Ovary (tissue), 9 donors: ENCODE data around the gene CRHBP. TPM values are rescaled to one million over a fixed set of nuclear protein-coding genes. Genes with fewer than 3 reads are reported as not detected.

ENCODE experiments used
- DNase-seq, 5 donors: peaks; one replicate each; pipeline ENCODE4 v3.0.0-alpha.2; 2019 to 2020
- H3K27ac ChIP-seq, 2 donors: fragments of 200-600 bp; one replicate each; pipeline versions ENCODE4 v1.5.1 to v1.8.0; 2019 to 2022
- H3K27me3 ChIP-seq: fragments of 200-600 bp; one replicate; pipeline ENCODE4 v1.8.0; 2022
- H3K36me3 ChIP-seq: fragments of 200-600 bp; sonication (generic); one replicate; pipeline ENCODE4 v1.5.1; 2019
- H3K4me1 ChIP-seq: one replicate; pipeline ENCODE4 v1.8.1; 2013; ENCODE audit warnings: mild to moderate bottlenecking, moderate library complexity; ENCODE audit not compliant: insufficient read depth
- H3K4me3 ChIP-seq: fragments of 200-600 bp; sonication (generic); one replicate; pipeline ENCODE4 v1.5.1; 2017
- H3K9me3 ChIP-seq, 2 donors: fragments of 200-600 bp in 1 of 2; sonication (generic) in 1 of 2; one replicate each; pipeline versions ENCODE4 v1.5.1 to v1.8.1; 2013 to 2019; ENCODE audit warnings: mild to moderate bottlenecking in 1 of 2, moderate library complexity in 1 of 2
- EP300 ChIP-seq: sonication (generic); formaldehyde crosslinking; IDR thresholded peaks from one replicate; pipeline ENCODE4 v1.6.1; 2017; ENCODE audit warnings: antibody characterized with exemption
- POLR2A ChIP-seq: fragments of 450-650 bp; IDR thresholded peaks from one replicate; pipeline ENCODE4 v1.6.1; 2017; ENCODE audit warnings: antibody characterized with exemption, mild to moderate bottlenecking, moderate library complexity
- WGBS, 3 donors: extraction: QIAGEN DNeasy Blood & Tissue Kit in 1 of 3; methylation state at CpG; one replicate each; pipeline versions ENCODE4 v1.1.5 to v1.1.7; 2013 to 2017; 5-methylcytosine and 5-hydroxymethylcytosine counted together
- intact Hi-C, 4 donors: fragments of 100-400 bp; cut with DNase I; formaldehyde crosslinking; loops; one replicate each; pipeline versions ENCODE4 v1.11.0 to v1.15.1; 2022 to 2023
- polyA plus RNA-seq, 2 donors: library from polyadenylated mRNA; stranded (reverse); fragments of 200-250 nt in 1 of 2; fragments of 350-450 nt in 1 of 2; fragmentation: Illumina TruSeq in 1 of 2; extraction: RNeasy Lipid Tissue Mini Kit (QIAGEN cat#74804) in 1 of 2; gene quantifications; one replicate each; pipeline ENCODE4 v1.2.3, GENCODE V29; 2013 to 2014
- small RNA-seq: library from RNA; depleted of rRNA; stranded (forward); fragments of <200 nt; gene quantifications from one replicate; pipeline ENCODE3, GENCODE V24; 2016
- total RNA-seq, 7 donors: library from RNA; depleted of rRNA in 2 of 7; stranded (reverse); fragments of >200 nt in 2 of 7; fragmentation: NEBNext Ultra II Directional in 3 of 7; extraction: Animal tissue kit (Norgen Biotek cat#: 25700) in 3 of 7; gene quantifications; one replicate each; pipeline versions ENCODE4 v1.1.0 to v1.2.4, GENCODE V29; 2016 to 2023
- TF ChIP-seq, protein P1 (sequence below), 3 donors: fragments of 450-650 bp in 2 of 3; fragments of 200-600 bp in 1 of 3; IDR thresholded peaks; one replicate each; pipeline versions ENCODE4 v1.5.1 to v1.8.0; 2016 to 2022; ENCODE audit warnings: antibody characterized with exemption in 3 of 3, mild to moderate bottlenecking in 1 of 3
- donor health status: DM: no; HTN: no; CAD: no; lungs with moderate emphysema.
- donor health status: DM: no; HTN: no; CAD: no.
- donor health status: Bipolar disorder and iron deficiency.
- donor health status: DM: yes; HTN: yes; CAD: no.
- donor health status: DM: no; HTN: no; CAD: no.
- donor health status: DM: yes; HTN: yes; CAD: no.

The CRHBP gene
- total and polyA plus RNA-seq, 9 donors = 0.18 to 6.4 (median 2.4) TPM

DNA sequence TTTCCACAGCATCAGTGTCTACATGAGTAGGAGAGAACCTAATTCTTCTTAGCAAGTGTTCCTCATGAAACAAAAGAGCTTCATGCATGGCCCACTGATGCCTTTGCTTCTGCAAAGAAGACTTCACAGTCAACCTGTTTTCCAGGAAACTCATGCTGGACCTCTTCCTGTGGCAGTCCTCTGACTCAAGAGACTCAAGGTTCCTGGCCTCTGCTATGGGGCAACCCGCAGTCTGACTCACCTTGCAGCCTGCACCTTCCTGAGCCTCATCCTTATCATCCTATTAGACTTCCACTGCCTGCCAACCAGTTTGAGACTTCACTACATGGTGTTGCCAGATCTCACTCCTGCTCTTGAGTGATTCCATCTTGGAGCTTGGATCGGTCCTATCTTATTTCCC lies 59.8 kb downstream of the CRHBP start:
- intact Hi-C loops = no loop called here
- Histone ChIP-seq H3K4me3 (no peak overlapping the region), H3K27me3 (no peaks in the 10 kb centered on the region), H3K4me1 (no peaks in the 10 kb centered on the region), H3K36me3 (no peaks in the 10 kb centered on the region), H3K27ac (no peak overlapping the region), H3K9me3 (no peaks in the 10 kb centered on the region)
- WGBS, 3 donors = 82 to 88% (median 85%) methylated on average over 2 of the region's 2 CpGs
- no peak for TF ChIP-seq POLR2A
- TF ChIP-seq, protein P1, sequence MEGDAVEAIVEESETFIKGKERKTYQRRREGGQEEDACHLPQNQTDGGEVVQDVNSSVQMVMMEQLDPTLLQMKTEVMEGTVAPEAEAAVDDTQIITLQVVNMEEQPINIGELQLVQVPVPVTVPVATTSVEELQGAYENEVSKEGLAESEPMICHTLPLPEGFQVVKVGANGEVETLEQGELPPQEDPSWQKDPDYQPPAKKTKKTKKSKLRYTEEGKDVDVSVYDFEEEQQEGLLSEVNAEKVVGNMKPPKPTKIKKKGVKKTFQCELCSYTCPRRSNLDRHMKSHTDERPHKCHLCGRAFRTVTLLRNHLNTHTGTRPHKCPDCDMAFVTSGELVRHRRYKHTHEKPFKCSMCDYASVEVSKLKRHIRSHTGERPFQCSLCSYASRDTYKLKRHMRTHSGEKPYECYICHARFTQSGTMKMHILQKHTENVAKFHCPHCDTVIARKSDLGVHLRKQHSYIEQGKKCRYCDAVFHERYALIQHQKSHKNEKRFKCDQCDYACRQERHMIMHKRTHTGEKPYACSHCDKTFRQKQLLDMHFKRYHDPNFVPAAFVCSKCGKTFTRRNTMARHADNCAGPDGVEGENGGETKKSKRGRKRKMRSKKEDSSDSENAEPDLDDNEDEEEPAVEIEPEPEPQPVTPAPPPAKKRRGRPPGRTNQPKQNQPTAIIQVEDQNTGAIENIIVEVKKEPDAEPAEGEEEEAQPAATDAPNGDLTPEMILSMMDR (IDR thresholded peaks at IDR 0.05) = no peak
- no peak for TF ChIP-seq EP300
- DNase-seq = no peak

DNA sequence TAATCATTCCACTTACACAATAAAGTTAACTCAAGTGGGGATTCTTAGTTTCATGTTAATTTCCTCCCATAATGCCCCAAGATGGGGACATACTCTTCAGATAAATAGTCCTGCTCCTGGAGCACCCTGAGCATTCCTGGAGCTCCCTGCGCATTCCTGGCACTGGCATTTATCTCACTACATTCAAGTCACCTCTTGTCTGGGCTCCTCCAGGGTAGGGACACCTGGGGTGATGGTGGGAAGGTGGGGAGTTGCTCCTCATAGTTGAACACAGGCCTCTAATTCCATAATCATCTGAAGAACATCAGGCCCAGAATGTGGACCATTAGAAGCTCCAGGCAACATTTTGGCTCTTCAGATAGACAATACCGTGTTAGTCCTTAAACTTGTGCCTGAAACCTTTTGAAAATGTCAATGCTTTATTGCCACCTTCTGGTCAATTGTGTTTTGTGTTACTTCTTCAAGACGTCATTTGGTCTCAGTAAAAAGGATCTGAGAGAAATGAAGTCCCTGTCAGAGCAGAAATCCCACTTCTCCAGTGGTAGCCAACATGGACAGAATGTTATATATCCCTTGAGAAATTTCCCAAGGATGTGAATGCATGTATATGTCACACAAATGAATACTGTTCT lies 63.2 kb downstream of the CRHBP start:
- no peaks in the 10 kb centered on the region for H3K4me1 ChIP-seq
- WGBS, 3 donors = 26 to 31% (median 31%) methylated on average over 3 of the region's 3 CpGs
- TF ChIP-seq, protein P1 (IDR thresholded peaks at IDR 0.05) = no peak
- no peak for TF ChIP-seq EP300
- TF ChIP-seq POLR2A = no peak
- H3K27me3 ChIP-seq = no peaks in the 10 kb centered on the region
- no peak for DNase-seq
- no peak overlapping the region for H3K27ac ChIP-seq
- no peaks in the 10 kb centered on the region for H3K36me3 ChIP-seq
- H3K9me3 ChIP-seq = no peaks in the 10 kb centered on the region
- intact Hi-C loops = no loop called here
- H3K4me3 ChIP-seq = no peak overlapping the region

DNA sequence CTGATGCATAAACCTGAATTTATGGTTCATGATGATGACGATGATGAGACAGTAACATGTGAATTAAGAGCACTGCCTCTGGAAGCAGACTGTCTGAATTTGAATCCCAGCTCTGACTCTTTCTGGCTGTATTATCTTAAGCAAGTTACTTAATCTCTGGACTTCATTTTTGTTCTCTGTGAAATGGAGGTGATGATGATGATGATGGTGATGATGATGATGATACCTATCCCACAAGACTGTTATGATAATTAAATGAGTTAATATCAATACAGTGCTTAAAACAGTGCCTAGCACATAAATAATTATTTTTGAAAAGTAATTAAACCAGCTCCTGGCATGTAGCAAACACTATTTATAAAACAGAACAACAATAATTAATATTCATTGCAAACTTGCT lies 64.1 kb downstream of the CRHBP start:
- no peak overlapping the region for H3K27ac ChIP-seq
- H3K4me3 ChIP-seq = no peak overlapping the region
- no peaks in the 10 kb centered on the region for H3K36me3 ChIP-seq
- no peaks in the 10 kb centered on the region for H3K27me3 ChIP-seq
- intact Hi-C loops = no loop called here
- H3K4me1 ChIP-seq = no peaks in the 10 kb centered on the region
- H3K9me3 ChIP-seq = no peaks in the 10 kb centered on the region
- WGBS, 3 donors = 78 to 80% (median 79%) methylated on average over 1 of the region's 1 CpG
- DNase-seq = no peak
- TF ChIP-seq EP300 = no peak
- no peak for TF ChIP-seq POLR2A
- TF ChIP-seq, protein P1 (IDR thresholded peaks at IDR 0.05) = no peak

DNA sequence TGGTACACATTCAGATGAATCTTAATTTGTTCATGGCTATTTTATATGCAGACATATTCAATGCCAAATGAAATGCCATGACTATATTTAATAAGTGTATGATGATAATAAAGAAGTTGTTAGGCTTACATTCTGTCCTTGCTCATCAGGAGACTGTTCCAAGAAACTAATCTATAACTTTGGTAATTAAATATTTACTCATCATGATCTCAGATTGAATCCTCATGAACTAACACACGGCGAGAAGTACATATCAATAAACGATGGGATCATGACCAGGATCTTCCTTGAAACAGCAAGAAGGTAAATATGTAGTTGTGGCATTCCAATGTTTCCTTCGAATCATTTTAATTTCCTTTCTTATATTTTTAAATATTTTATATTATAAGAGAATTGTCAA lies 64.8 kb downstream of the CRHBP start:
- intact Hi-C loops = no loop called here
- H3K9me3 ChIP-seq = no peaks in the 10 kb centered on the region
- no peaks in the 10 kb centered on the region for H3K36me3 ChIP-seq
- 69 to 77% (median 71%) methylated on average over 4 of the region's 4 CpGs for WGBS, 3 donors
- H3K4me1 ChIP-seq = no peaks in the 10 kb centered on the region
- no peak overlapping the region for H3K27ac ChIP-seq
- no peak for DNase-seq
- TF ChIP-seq EP300 = no peak
- TF ChIP-seq, protein P1 (IDR thresholded peaks at IDR 0.05) = no peak
- no peak for TF ChIP-seq POLR2A
- H3K4me3 ChIP-seq = no peak overlapping the region
- H3K27me3 ChIP-seq = no peaks in the 10 kb centered on the region

Small RNA genes within 50 kb of the gene (small RNA-seq; reads per million reads assigned to genes)
- gene RNU6ATAC36P = not detected

Other genes with a start within 250 kb of the CRHBP start
- gene F2R, start 236.9 kb upstream of the CRHBP start, total RNA-seq = 1 to 10 TPM; 1.7 to 7.0 (median 4.3) TPM
- 10 to 100 TPM in 1 of 2 donors, 1 to 10 TPM in 1; 6.6 to 28.5 TPM for gene F2R, start 236.9 kb upstream of the CRHBP start, polyA plus RNA-seq
- gene F2RL1, start 134.0 kb upstream of the CRHBP start, total RNA-seq = 10 to 100 TPM in 1 of 7 donors, 1 to 10 TPM in 3, under 1 TPM in 3; 0.10 to 12.3 (median 1.1) TPM
- 1 to 10 TPM in 1 of 2 donors, under 1 TPM in 1; 0.88 to 1.8 TPM for gene F2RL1, start 134.0 kb upstream of the CRHBP start, polyA plus RNA-seq
- gene S100Z, start 103.0 kb upstream of the CRHBP start, total RNA-seq = 1 to 10 TPM in 1 of 7 donors, under 1 TPM in 1, not detected in 5; 0.23 to 1.2 TPM
- gene S100Z, start 103.0 kb upstream of the CRHBP start, polyA plus RNA-seq = under 1 TPM; 0.08 to 0.22 TPM
- 10 to 100 TPM; 12.6 to 22.8 (median 16.9) TPM for gene AGGF1, start 77.4 kb downstream of the CRHBP start, total RNA-seq
- 10 to 100 TPM in 1 of 2 donors, 1 to 10 TPM in 1; 9.0 to 15.5 TPM for gene AGGF1, start 77.4 kb downstream of the CRHBP start, polyA plus RNA-seq
- 10 to 100 TPM in 5 of 7 donors, 1 to 10 TPM in 2; 5.7 to 19.7 (median 15.3) TPM for gene ZBED3, start 134.2 kb downstream of the CRHBP start, total RNA-seq
- 10 to 100 TPM in 1 of 2 donors, 1 to 10 TPM in 1; 4.3 to 23.9 TPM for gene ZBED3, start 134.2 kb downstream of the CRHBP start, polyA plus RNA-seq